Measurements from ENCODE around the gene DENND2A.

The DENND2A gene

GRCh38 chr7:140596519-140597427 is 43.8 kb downstream of the DENND2A start:
- H3K4me3 ChIP-seq (replicated peaks; ENCODE audit: insufficient read depth, low read length): no peak overlapping the region
- no peak overlapping the region for H3K27ac ChIP-seq (replicated peaks)
- DNase-seq (ENCODE audit: low read depth in 1 of 2, low spot score in 1 of 2): no peak
- peaks cover 3% of the 10 kb centered on the region for H3K27me3 ChIP-seq (ENCODE audit: insufficient read depth, poor library complexity, severe bottlenecking)
- no peak for TF ChIP-seq GABPA (IDR thresholded peaks at IDR 0.05; ENCODE audit: low read depth)
- TF ChIP-seq REST (IDR thresholded peaks at IDR 0.05; ENCODE audit: insufficient replicate concordance, low read depth): no peak
- no peak for TF ChIP-seq POLR2AphosphoS5 (IDR thresholded peaks at IDR 0.05; ENCODE audit: low read depth)
- no peak for TF ChIP-seq CTCF (IDR thresholded peaks at IDR 0.05; ENCODE audit: insufficient read depth, low read length)
- TF ChIP-seq SPI1 (IDR thresholded peaks at IDR 0.05; ENCODE audit: borderline replicate concordance, low read depth): no peak

GRCh38 chr7:140595468-140596092 is 45.0 kb downstream of the DENND2A start:
- Histone ChIP-seq H3K27me3 (ENCODE audit: insufficient read depth, poor library complexity, severe bottlenecking) (peaks cover 3% of the 10 kb centered on the region), H3K4me3 (replicated peaks; ENCODE audit: insufficient read depth, low read length) (no peak overlapping the region), H3K27ac (replicated peaks) (no peak overlapping the region)
- TF ChIP-seq SPI1 (IDR thresholded peaks at IDR 0.05; ENCODE audit: borderline replicate concordance, low read depth) (no peak), POLR2AphosphoS5 (IDR thresholded peaks at IDR 0.05; ENCODE audit: low read depth) (no peak), GABPA (IDR thresholded peaks at IDR 0.05; ENCODE audit: low read depth) (no peak), CTCF (IDR thresholded peaks at IDR 0.05; ENCODE audit: insufficient read depth, low read length) (no peak), REST (IDR thresholded peaks at IDR 0.05; ENCODE audit: insufficient replicate concordance, low read depth) (no peak)
- no peak for DNase-seq (ENCODE audit: low read depth in 1 of 2, low spot score in 1 of 2)

GRCh38 chr7:140594131-140594691 is 46.4 kb downstream of the DENND2A start:
- H3K27me3 ChIP-seq (ENCODE audit: insufficient read depth, poor library complexity, severe bottlenecking): peaks cover 3% of the 10 kb centered on the region
- TF ChIP-seq CTCF (IDR thresholded peaks at IDR 0.05; ENCODE audit: insufficient read depth, low read length) (no peak), SPI1 (IDR thresholded peaks at IDR 0.05; ENCODE audit: borderline replicate concordance, low read depth) (no peak), GABPA (IDR thresholded peaks at IDR 0.05; ENCODE audit: low read depth) (no peak), POLR2AphosphoS5 (IDR thresholded peaks at IDR 0.05; ENCODE audit: low read depth) (no peak), REST (IDR thresholded peaks at IDR 0.05; ENCODE audit: insufficient replicate concordance, low read depth) (no peak)
- no peak overlapping the region for H3K27ac ChIP-seq (replicated peaks)
- no peak overlapping the region for H3K4me3 ChIP-seq (replicated peaks; ENCODE audit: insufficient read depth, low read length)
- no peak for DNase-seq (ENCODE audit: low read depth in 1 of 2, low spot score in 1 of 2)

Data from HL-60 (cell line).